22Rv1 (cell line): ENCODE measurements around the gene B9D2.

ENCODE experiments used
- CTCF ChIP-seq: fragments of 450-650 bp; IDR thresholded peaks from 2 replicates; pipeline ENCODE4 v1.5.1; 2017; ENCODE audit warnings: mild to moderate bottlenecking
- ZFX ChIP-seq: fragments of 450-650 bp; IDR thresholded peaks from 2 replicates; pipeline ENCODE4 v1.6.1; 2017; ENCODE audit warnings: antibody characterized with exemption, borderline replicate concordance

DNA sequence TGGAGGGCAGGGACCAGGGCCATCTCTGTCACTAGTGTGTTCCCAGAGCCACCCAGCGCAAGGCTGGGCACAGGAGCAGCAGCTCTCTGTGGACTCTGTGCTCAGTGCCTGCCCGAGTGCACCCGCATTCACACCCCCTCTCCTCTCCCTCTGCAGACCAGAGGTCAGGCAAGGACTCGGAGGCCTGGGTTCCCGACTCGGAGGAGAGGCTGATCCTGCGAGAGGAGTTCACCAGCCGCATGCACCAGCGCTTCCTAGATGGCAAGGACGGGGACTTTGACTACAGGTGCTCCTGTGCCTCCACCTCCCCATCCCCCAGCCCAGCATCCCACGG is 43.8 kb downstream of the B9D2 start:
- no peak for TF ChIP-seq CTCF
- no peak for TF ChIP-seq ZFX
